Activated CD8-positive, alpha-beta memory T cell treated with anti-CD3 and anti-CD28 coated beads for 36 hours (primary cell): Measurements from ENCODE around the gene BARHL1. TPM values are rescaled to one million over a fixed set of nuclear protein-coding genes. Genes with fewer than 3 reads are reported as not detected.

Experiments
- CTCF ChIA-PET: fragments of 350-600 bp; sonication (Branson Sonifier 250); formaldehyde crosslinking; loops from one replicate; lab custom pipeline; 2021; ENCODE audit warnings: antibody characterized with exemption; lab: Charles Lee
- POLR2A ChIA-PET: fragments of 350-600 bp; sonication (Branson Sonifier 250); formaldehyde crosslinking; loops from one replicate; lab custom pipeline; 2021; ENCODE audit warnings: antibody characterized with exemption; lab: Charles Lee
- total RNA-seq, 2 experiments: library from RNA; stranded (reverse); gene quantifications; one replicate each; pipeline ENCODE4 v1.2.3, GENCODE V29; 2021

The BARHL1 gene
- total RNA-seq = not detected

- CTCF ChIA-PET = no interaction called here
These were observed at the start of gene BARHL1 for GRCh38 chr9:132582276-132582785. BARHL1 (plus strand) TSS chr9:132582606; CDS start chr9:132582798, 192 bp downstream.

GRCh38 chr9:132534832-132535231 is 47.6 kb upstream of the BARHL1 start:
- ChIA-PET CTCF (no interaction called here), POLR2A (no interaction called here)

More at GRCh38 chr9:132582276-132582785, at the start of gene BARHL1:
- POLR2A ChIA-PET = no interaction called here

- ChIA-PET CTCF (interaction anchor here (0.7 kb wide), 1 partner anchor 696 kb away, joined by 3 read pairs; no protein-coding TSS in a partner anchor), POLR2A (no interaction called here)
These were observed 46.3 kb upstream of the BARHL1 start for GRCh38 chr9:132536124-132536523.

GRCh38 chr9:132537352-132537751 is 45.1 kb upstream of the BARHL1 start:
- ChIA-PET POLR2A (no interaction called here), CTCF (no interaction called here)

GRCh38 chr9:132538071-132538470 is 44.3 kb upstream of the BARHL1 start:
- POLR2A ChIA-PET = no interaction called here
- CTCF ChIA-PET = no interaction called here

GRCh38 chr9:132539096-132539495 is 43.3 kb upstream of the BARHL1 start:
- ChIA-PET POLR2A (no interaction called here), CTCF (no interaction called here)

GRCh38 chr9:132541051-132541450 is 41.4 kb upstream of the BARHL1 start:
- CTCF ChIA-PET = no interaction called here
- POLR2A ChIA-PET = no interaction called here

- POLR2A ChIA-PET = interaction anchor here (0.5 kb wide), 1 partner anchor 10 kb away, joined by 3 read pairs; no protein-coding TSS in a partner anchor
These were observed 40.3 kb upstream of the BARHL1 start for GRCh38 chr9:132541870-132542830.

GRCh38 chr9:132543251-132543650 is 39.2 kb upstream of the BARHL1 start:
- CTCF ChIA-PET = no interaction called here
- POLR2A ChIA-PET = no interaction called here

More at GRCh38 chr9:132541870-132542830, 40.3 kb upstream of the BARHL1 start:
- CTCF ChIA-PET = no interaction called here

GRCh38 chr9:132543960-132544359 is 38.4 kb upstream of the BARHL1 start:
- ChIA-PET POLR2A (no interaction called here), CTCF (interaction anchor here (0.6 kb wide), 1 partner anchor 128 kb away, joined by 3 read pairs; no protein-coding TSS in a partner anchor)

- POLR2A ChIA-PET = no interaction called here
- CTCF ChIA-PET = no interaction called here
These were observed 36.8 kb upstream of the BARHL1 start for GRCh38 chr9:132545578-132545977.

GRCh38 chr9:132546148-132547051 is 36.0 kb upstream of the BARHL1 start:
- POLR2A ChIA-PET = no interaction called here

GRCh38 chr9:132547052-132547431 is 35.4 kb upstream of the BARHL1 start:
- ChIA-PET POLR2A (no interaction called here), CTCF (no interaction called here)

More at GRCh38 chr9:132546148-132547051, 36.0 kb upstream of the BARHL1 start:
- CTCF ChIA-PET = no interaction called here

GRCh38 chr9:132547436-132547835 is 35.0 kb upstream of the BARHL1 start:
- POLR2A ChIA-PET = no interaction called here
- CTCF ChIA-PET = no interaction called here

GRCh38 chr9:132547976-132548730 is 34.3 kb upstream of the BARHL1 start:
- CTCF ChIA-PET = no interaction called here

GRCh38 chr9:132548751-132549640 is 33.4 kb upstream of the BARHL1 start:
- POLR2A ChIA-PET = no interaction called here
- CTCF ChIA-PET = no interaction called here

More at GRCh38 chr9:132547976-132548730, 34.3 kb upstream of the BARHL1 start:
- POLR2A ChIA-PET = no interaction called here

- ChIA-PET CTCF (no interaction called here), POLR2A (no interaction called here)
These were observed 30.9 kb upstream of the BARHL1 start for GRCh38 chr9:132551556-132551955.

- POLR2A ChIA-PET = interaction anchor here (0.7 kb wide), 1 partner anchor 10 kb away, joined by 3 read pairs; no protein-coding TSS in a partner anchor
- CTCF ChIA-PET = no interaction called here
These were observed 30.4 kb upstream of the BARHL1 start for GRCh38 chr9:132552041-132552440.
